GM12865 (cell line): ENCODE data around the gene FGD5.

Experiments
- DNase-seq: peaks from one replicate; pipeline ENCODE4 v3.0.0; 2010; ENCODE audit warnings: low read depth
- H3K4me3 ChIP-seq: 2 replicates; pipeline ENCODE4 v1.5.1; 2011; ENCODE audit warnings: mild to moderate bottlenecking, low read depth, low read length, control low read depth
- TF ChIP-seq, protein P1 (sequence below): IDR thresholded peaks from 2 replicates; pipeline ENCODE4 v1.5.1; 2011; ENCODE audit warnings: low read length, control low read depth, low read depth, inconsistent platforms; ENCODE audit not compliant: insufficient read depth; ENCODE audit errors: missing control alignments

The FGD5 gene

DNA sequence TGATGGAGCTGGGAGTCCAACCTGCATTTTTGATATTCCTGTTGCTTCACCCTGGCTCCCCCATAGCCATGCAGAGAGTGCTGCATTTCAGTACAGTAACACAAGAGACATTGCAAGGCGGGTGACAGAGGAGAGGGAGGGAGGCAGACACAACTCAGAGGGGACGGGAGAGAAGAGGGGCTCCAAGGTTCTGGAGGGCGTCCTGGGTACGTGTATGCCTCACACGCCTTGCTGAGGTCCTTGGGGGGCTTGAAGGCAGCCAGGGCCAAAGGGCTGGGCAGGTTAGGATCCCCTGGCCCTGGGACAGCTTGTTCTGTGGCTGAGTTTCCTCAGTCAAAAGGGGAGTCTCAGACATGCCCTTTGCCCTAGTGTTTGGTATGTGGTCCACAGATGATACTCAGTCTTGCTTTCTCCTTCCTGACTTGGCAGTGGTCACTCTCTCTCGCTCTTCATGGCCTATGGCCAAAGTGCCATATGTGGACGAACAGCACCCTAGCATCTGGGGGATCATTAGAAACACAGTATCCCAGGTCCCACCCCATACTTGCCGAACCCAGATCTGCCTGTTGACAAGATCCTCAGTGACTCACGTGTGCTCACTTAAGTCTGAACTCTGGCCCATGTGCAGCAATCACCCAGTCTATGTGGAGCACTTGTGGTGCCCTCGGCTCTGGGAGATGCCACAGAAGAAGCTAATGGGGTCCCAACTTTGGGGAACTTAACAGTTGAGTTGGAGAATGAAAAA, 52.9 kb downstream of the FGD5 start:
- H3K4me3 ChIP-seq: no peak overlapping the region
- no peak for DNase-seq
- TF ChIP-seq, protein P1, sequence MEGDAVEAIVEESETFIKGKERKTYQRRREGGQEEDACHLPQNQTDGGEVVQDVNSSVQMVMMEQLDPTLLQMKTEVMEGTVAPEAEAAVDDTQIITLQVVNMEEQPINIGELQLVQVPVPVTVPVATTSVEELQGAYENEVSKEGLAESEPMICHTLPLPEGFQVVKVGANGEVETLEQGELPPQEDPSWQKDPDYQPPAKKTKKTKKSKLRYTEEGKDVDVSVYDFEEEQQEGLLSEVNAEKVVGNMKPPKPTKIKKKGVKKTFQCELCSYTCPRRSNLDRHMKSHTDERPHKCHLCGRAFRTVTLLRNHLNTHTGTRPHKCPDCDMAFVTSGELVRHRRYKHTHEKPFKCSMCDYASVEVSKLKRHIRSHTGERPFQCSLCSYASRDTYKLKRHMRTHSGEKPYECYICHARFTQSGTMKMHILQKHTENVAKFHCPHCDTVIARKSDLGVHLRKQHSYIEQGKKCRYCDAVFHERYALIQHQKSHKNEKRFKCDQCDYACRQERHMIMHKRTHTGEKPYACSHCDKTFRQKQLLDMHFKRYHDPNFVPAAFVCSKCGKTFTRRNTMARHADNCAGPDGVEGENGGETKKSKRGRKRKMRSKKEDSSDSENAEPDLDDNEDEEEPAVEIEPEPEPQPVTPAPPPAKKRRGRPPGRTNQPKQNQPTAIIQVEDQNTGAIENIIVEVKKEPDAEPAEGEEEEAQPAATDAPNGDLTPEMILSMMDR: no peak

DNA sequence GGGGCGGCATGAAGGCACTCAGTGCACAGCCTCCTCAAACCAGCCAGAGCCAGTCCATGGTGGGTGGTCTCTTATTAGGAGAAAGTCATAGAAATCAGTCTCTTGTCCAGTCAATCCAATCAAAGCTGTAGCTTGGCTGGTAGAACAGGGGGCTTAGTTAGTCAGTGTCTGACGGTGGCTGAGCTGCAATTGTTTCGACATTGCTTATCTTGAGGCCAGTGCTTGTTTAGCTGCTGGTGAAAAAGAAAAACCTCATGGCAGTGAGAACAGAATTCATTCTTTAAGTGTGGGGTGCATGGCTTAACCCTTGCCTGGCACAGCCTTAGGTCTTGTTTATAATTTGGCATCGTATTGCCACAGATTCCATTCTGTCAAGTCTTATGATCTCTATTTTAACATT, 53.9 kb downstream of the FGD5 start:
- TF ChIP-seq, protein P1: no peak
- no peak for DNase-seq
- H3K4me3 ChIP-seq: no peak overlapping the region

DNA sequence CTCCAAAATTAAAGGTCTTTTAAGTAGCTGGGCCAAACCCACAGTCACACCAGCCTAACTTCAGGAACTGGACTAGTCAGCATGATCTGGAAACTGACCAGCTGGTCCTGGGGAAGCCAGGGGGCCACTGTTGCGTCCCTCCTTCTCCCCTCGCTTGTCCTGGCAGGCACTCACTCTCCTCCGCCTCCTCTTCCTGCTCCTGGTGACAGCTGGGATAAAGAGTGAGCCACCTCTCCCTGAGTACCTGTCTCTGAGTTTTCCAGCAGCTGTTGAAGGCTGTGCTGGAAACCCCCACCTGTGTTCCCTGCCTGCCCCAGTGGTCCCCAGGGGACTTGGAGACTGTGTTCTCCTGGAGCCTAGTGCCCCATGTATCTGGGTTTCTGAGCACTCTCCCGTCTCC, 56.0 kb downstream of the FGD5 start:
- TF ChIP-seq, protein P1: no peak
- DNase-seq: no peak
- no peak overlapping the region for H3K4me3 ChIP-seq

DNA sequence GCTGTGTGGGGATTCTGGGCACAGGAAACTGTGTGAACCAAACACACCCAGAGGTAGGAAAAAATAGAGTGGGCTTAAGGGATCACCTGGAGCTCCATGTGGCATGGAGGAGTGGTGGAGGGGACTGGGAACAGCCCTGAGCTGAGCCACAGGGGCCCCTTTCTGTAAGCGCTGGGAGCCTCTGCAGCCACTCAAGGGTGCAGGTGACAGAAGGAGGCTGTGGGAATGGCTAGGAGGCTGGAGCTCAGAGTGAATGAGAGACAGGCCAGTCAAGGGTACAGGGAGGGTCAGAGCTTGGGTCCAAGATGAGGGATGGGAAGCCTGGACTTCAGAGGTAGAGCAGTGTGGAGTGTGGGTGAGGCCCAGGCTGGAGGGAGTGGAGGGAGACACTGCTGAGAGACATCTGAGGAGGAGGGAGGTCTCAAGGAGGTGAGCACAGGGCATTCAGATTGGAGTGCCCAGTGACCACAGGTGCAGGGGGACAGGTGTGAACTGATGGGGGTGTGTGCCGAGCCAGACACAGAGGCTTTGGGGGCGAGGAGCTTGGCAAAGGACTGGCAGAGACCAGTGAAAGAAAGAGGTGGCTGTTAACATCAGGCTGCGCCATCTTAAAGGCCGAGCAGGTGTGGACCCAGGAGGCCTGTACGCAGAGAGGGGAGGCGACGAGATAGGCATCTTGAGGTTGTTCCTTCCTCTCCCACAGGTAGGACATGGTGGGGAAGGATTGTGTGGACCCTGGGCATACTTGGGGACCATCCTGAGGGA, 56.8 kb downstream of the FGD5 start:
- no peak overlapping the region for H3K4me3 ChIP-seq
- DNase-seq: no peak
- TF ChIP-seq, protein P1: no peak

DNA sequence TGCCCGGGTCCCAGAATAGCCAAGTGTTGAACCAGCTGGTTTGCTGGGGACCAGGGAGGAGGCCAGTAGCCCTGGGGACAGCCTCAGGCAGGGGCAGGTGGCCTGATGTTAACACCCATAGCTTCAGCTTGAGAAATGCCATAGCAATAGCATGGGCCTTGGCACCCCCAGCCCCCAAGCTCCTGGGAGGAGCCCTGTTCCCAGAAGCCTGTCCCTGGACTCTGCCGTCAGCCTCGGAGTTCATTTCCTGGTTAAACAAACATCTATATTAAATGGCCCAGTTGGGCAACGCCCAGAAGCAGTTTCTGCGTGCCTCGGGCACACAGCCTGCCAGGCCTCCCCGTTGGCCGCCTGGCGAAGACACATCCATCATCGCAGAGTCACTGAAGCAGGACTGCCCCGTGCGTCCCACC, 58.2 kb downstream of the FGD5 start:
- TF ChIP-seq, protein P1: no peak
- DNase-seq: no peak
- no peak overlapping the region for H3K4me3 ChIP-seq

DNA sequence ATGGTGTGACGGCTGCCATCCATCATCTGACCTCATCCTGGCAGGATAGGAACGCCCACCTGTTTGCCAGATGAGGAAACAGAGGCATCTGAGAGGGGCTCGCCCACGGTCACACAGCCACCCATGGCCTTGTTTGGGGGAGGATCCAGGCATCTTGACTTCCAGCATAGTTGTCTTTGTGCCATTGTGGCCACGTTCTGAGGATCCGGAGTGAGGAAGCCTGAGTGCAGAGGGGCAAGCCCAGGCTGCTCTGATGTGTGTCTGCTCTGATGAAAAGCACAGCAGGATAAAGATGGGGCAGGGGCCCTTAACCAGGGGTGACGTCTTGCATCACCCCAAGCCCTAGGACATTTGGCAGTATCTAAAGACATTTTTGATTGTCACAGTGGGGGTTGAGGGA, 58.7 kb downstream of the FGD5 start:
- DNase-seq: no peak
- TF ChIP-seq, protein P1: no peak

More for the DNA sequence above, 58.7 kb downstream of the FGD5 start:
- no peak overlapping the region for H3K4me3 ChIP-seq
